ENCODE results near the gene NAPA.

The NAPA gene

GRCh38 chr19:47485210-47485609 lies 29.7 kb downstream of the NAPA start:
- no peak for DNase-seq

GRCh38 chr19:47483800-47484690 lies 30.8 kb downstream of the NAPA start, which contains the start of gene KPTN:
Gene KPTN, minus strand, starts transcription at chr19:47484219. Its CDS starts 59 bp downstream, at chr19:47484160.
- peak; percentile 74 for DNase-seq

DNA sequence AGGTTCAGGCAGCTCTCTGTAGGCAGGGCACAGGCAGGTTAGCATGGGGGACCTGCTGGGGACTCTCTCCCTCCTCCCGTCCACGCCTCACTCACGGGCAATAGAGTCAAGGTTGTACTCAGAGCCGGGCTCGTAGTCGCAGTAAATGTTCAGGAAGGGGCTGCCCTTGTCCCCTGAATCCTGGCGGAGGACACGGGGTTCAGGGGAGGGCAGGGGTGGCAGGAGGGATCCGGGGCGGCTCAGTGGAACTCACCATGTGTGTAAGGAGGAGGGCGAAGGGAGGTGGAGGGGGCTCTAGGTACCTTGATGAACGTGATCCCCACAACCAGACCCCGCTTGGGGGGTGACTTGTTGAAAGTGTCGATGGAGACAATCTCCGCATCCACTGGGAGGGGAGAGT lies 31.7 kb downstream of the NAPA start:
- no peak for DNase-seq

GRCh38 chr19:47481460-47482052 lies 33.3 kb downstream of the NAPA start:
- no peak for DNase-seq

- DNase-seq = no peak
Measured at GRCh38 chr19:47480658-47481057, 34.2 kb downstream of the NAPA start.

GRCh38 chr19:47479701-47480503 lies 35.0 kb downstream of the NAPA start:
- no peak for DNase-seq

GRCh38 chr19:47476438-47476972 lies 38.4 kb downstream of the NAPA start:
- DNase-seq = no peak

DNA sequence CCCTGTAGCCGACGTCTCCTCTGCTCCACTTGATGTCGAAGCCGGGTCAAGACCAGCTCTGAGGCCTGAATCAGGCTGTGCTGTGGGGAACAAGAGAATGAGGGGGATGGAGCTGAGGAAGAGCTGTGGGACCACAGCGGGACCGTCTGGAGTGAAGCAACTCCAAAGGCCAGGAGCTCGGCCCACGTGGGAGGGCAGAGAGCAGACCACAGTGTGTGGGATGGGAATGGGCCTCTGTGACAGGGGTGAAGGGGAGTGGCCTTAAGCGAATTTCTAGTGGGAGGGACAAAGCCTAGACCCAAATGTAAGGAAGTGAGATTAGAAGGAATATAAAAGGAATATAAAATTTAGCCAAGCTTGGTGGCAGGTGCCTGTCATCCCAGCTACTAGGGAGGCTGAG lies 39.4 kb downstream of the NAPA start:
- DNase-seq = no peak

DNA sequence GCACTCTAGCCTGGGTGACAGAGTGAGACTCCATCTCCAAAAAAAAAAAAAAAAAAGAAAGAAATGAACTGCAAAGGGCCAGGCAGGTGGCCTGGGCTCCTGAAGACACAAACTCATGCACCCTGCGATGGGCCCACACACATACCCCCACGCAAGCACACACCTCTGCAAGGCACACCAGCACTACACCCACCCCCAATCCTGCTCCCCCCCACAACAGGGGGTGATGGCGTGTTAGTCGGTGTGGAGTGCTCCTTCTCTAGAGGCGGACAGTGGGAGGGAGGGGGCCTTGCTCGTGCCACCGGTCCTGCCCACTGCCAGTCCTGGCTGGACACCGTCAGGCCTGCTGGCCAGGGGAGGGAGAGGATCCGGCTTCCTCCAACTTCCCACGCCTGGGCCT lies 41.5 kb downstream of the NAPA start:
- no peak for DNase-seq

DNA sequence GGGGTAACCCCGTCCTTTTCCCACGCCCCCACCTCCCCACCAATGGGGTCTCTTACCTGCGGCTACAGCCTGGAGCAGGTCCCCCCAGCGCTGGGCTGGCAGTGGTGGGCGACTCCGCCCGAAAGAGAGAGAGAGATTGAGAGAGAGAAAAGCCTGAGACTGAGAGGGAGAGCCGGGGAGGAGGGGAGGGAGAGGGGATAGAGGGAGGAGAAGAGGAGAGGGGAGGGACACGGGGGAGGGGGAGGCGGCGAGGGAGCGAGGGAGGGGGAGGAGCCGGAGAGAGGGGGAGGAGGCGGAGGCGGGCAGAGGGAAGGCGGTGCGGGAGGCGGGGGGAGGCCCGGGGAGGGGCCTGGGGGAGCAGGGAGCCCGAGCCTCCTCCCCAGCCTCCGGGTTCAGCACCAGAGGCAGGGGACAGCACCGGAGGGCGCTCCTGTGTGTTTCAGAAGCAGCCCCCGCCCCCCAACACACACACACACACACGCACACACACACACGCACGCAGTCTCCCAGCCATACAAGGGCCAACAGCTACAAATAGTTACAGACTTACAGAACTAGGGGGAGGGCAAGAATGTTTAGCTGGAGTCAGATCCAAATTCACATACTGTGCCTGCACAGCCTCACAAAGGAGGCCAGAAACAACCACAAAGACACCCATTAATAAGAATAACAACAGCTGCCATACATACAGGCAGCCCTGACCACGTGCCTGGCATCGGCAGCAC lies 43.0 kb downstream of the NAPA start, which contains the start of gene SLC8A2:
Gene SLC8A2, minus strand, starts transcription at position 161 of the 725 bp plus-strand sequence. CDS start 5,490 bp downstream, outside the sequence.
- DNase-seq = peak; percentile 21

DNA sequence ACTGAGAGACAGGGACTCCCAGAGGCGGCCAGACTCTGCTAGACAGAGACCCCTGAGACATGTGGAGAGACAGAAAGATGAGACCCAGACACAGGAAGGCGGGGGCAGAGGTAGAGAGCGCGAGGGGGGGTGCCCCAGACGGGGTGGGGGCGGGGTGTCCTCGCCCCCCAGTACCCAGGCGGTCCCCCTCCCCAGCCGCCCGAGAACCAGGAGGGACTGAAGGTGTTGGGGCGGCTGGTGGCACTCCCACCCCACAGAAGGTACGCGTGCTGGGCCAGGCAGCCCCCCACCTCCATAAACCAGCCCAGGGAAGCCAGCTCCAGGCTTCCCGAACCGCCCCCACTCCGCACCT lies 43.5 kb downstream of the NAPA start:
- DNase-seq = no peak

- no peak for DNase-seq
Measured at GRCh38 chr19:47470447-47471195, 44.2 kb downstream of the NAPA start.

DNA sequence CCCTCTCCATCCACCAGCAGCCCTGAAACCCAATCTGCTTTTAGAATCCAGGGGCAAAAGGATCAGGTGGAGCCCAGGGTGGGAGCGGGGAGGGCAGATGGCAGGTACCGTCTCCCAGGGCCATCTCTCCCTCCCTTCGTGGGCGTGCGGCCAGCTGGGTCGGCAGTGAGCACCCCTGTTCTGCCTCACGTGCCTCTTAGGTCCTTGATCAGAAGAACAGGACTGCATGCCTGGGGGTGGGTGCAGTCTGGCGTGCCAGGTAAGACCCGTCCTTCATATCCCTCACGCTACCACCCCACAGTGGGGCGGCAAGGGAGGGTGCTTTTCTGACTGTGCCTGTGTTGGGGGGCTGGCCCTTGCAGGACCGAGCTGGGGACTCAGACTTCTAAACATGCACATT lies 45.1 kb downstream of the NAPA start:
- no peak for DNase-seq

DNA sequence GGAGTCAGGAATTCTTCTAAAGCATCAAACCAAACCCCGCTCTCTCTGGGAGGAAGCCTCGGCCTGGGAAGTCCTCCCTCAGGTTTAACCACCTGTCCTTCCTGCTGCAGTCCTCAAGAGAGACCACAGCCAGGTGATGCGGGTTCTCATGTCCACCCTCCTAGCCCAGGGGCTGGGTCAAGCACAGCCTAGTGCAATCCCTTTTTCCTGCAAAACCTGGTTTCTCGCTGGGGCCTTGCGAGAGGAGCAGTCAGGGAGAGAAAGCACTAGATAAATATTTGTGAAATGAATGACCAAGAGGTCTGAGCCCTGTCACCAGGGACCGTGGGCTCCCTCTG lies 45.5 kb downstream of the NAPA start:
- no peak for DNase-seq

- no peak for DNase-seq
Measured at GRCh38 chr19:47467914-47468313, 46.9 kb downstream of the NAPA start.

DNA sequence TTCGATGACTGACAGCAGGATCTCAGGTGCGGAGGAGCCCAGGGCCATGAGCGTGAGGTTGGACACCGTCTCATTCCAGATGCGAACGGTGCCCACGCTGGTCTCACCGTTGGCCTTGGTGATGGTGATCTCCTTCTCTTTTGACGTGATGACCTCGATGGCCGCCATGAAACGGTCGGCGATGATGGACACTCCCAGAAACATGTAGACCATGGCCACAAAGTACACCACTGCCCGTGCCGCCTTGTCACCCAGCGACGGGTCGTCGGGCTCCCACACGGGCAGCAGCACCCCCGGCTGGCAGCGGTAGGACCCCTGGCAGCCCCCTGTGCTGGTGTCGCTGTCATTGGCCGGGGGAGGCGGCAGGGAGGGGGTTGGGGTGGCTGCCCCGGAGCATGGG lies 48.9 kb downstream of the NAPA start:
- DNase-seq = no peak

DNA sequence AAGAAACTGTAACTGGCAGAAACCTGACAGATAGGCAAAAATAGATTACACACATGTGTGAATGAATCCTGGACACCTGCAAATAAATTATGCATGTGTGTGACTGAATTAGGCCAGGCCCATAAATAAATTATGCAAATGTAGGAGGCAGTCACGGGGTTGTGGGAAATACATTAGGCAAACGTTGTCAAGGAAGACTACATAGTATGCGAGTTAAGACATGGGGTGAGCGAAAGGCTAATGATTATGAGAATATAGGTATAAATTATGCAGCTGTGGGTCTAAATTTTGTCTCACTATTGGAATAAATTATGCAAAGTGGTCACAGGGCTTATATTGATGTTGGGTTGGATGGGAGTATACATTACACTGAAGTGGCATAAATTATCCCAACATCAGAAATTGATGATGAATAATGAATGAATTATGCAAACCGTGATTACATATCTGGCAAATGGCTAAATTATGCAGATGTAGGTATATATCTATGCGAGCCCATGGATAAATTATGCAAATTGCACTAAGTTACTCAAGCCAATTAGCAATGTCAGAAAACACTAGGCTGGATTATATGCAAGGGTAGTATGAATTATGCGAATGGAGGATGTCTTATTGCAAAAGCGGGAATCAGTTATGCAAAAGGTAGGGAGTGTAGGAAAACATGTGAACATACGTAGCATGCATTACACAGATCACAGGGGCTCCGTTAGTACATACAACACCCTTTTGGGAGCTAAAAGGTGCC lies 50.0 kb downstream of the NAPA start:
- no peak for DNase-seq

GRCh38 chr19:47461876-47462275 lies 53.0 kb downstream of the NAPA start:
- no peak for DNase-seq

- no peak for DNase-seq
Measured at GRCh38 chr19:47459477-47459876, 55.4 kb downstream of the NAPA start.

DNA sequence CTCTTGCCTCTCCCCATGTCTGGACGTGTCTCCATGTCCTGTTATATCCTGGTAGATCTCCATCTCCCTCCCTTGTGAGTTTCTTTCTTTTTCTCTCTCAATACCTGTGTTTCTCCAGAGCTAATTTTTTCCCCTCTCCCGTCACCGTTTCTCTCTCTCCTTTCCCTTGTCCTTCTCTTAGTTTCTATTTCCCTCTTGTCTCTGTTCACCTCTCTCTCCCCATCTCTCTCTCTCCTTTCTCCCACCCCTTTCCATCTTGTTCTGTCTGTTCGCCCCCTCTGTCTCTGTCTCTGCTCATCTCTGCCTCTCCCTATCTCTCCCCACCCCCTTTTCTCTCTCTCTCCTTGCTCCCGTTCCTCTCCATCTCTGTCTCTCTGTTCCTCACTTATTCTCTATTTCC lies 56.2 kb downstream of the NAPA start:
- DNase-seq = no peak
